GM18517 (cell line): Measurements from ENCODE around the gene CHRM2.

Experiments used
- ATAC-seq: cut with Tn5 transposase; IDR thresholded peaks from one replicate; pipeline ENCODE4 v1.9.1; 2021; ENCODE audit warnings: mild to moderate bottlenecking, moderate library complexity; ENCODE audit not compliant: unreplicated experiment

Gene CHRM2

DNA sequence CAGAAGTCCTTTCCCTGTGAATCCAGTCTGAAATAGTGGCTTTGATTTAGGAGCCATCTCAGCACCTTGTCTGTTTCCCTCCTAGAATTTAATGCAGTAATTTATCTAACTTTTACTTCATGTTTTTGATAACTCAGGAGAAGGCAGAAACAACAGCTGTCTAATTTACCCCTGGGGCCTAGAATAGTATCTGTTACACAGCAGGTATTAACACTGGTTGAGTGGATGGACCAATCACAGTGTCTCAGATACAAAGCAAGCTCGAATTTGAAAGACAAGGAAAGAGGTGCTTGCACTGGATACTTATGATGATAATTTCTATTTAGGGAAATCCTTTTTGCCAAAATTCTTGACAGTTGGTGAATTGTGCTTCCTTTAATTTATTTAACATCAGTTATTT lies 23.4 kb downstream of the CHRM2 start:
- ATAC-seq: no peak

DNA sequence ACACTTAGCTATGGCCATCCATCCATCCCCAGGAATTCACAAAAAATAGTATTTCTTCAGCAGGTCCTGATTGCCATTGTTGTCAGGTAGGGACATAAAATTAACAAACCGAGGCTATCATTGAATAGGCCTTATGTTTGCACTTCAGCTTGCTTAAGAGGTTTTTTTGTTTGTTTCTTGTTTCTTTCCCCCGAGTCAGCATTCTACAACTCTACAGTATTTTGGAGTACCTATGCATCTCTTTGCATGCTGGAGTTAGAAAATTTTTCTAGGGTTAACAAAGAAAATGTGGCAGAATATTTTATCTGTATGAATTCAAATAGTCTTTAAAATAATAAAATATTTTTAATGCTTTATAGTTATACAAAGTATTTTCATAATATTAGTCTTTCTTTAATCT lies 26.3 kb downstream of the CHRM2 start:
- ATAC-seq: no peak

DNA sequence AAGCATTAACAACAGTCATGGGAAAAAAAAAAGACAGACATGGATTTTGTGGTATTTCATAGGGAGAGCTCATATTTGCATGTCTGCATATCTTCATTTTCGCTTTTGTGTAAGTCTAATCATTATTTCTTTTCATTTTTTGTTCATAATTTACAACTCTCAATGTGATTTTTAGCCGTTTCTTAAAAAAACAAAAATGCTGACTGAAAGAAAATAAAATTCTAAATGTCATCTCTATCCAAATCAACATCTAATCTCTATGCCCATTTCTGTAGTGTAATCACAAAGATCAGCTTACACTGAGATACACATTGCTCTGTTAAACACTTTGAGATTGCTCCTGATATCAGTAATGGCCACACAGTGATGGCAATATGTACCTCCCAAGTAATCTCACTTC lies 29.2 kb downstream of the CHRM2 start:
- no peak for ATAC-seq

DNA sequence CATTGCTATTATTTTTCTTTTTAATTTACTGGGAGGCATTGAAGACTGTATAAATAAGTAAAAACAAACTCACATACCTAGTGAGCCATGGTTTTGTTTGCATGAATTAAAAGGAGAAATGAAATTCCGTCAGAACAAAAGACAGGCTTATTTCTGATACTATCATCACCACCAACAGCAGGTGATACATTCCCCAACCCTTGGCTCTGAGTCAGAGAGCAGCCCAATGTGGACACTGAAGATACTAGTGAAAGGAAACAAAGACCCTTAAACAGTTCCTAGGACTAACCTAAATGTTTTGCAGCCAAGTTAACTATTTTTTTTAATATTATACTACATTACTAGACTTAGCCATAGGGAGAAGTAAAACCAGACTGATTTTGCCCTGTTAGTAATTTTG lies 31.6 kb downstream of the CHRM2 start:
- ATAC-seq: no peak

DNA sequence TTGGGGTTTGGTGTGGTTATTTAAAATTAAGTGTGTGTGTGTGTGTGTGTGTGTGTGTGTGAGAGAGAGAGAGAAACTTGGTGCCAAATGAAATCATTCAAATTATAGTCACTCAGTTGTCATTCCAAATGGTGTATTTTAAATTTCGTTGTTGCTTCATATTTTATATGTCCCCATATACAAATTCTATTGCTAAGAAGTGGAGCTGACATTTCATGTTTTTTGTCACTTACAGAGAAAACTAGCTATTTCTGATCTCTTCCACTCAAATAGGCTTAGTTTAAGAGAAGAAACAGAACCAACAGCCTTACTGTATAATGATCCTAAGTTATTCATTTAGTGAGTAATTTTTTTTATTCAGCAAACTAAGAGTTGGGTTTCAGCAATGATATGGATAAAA lies 42.3 kb downstream of the CHRM2 start:
- ATAC-seq: no peak

DNA sequence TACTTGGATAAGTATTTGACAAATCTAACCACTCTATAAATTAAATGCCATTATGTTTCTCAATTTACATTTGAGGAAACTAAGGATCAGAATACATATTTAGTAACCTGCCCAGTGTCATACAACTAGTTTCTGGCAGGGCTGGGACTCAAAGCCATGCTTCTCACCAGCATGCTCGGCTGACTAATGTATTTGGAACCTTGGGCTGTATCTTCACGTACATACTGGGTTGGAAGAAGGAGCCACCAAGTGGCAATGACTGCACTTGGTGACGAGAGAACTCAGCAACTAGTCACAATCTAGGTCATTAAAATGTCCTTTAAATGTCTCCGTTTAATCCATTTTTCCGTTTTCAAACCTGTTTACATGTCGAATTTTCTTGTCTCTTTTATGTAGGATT lies 42.9 kb downstream of the CHRM2 start:
- no peak for ATAC-seq

DNA sequence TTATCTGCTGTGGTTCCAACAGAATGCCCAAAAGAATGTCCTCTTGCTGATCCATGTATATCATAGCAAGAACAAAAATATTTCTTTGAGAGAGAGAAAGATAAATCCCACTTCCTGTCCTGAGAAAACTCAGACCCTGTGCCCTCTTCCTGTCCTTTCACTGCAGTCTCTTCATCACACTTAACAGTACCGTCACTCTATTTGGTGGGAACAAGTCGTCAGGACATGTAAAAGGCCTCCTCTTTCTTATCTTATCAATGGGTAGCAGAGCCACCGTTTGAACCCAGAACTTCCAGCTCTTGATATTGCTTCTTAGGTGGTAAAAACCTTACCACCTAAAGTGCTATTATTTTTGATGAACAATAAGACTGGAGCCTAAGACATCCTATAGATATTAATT lies 43.9 kb downstream of the CHRM2 start:
- no peak for ATAC-seq

DNA sequence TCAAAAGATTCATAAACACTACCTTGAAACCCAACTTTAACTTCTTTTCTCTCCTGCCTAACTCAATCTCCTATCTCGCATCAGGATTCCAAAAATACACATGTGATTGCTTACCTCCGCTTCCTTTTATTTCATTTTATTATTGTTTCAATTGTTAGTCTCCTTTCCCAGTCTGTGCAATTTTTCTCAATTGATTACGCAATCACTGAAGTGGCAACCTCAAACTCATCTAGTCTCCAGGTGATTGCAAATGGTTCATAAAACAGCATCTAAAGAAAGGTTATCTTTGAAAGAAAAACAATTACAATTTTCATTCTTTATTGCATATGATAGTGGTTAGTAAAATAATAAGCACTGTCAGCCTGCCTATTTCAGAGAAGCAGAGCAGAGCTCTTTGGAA lies 45.6 kb downstream of the CHRM2 start:
- ATAC-seq: no peak

DNA sequence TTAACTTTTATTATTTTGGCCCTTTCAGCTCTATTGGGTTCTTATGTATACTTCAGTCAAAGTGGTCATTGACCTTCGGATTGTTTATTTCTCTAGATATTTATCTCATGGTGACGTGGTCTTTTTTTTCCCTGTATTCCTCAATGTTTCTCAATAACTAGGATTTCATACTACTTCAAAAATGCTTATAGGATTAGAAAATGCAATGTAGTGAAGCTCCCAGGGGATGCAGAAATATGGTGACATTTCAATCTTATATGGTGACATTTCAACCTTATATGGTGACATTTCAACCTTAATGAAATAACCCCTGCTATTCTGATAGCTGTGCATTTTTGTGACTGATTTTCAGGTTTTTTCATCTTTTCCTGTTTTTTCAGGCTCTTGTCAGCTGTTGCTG lies 51.4 kb downstream of the CHRM2 start:
- no peak for ATAC-seq

DNA sequence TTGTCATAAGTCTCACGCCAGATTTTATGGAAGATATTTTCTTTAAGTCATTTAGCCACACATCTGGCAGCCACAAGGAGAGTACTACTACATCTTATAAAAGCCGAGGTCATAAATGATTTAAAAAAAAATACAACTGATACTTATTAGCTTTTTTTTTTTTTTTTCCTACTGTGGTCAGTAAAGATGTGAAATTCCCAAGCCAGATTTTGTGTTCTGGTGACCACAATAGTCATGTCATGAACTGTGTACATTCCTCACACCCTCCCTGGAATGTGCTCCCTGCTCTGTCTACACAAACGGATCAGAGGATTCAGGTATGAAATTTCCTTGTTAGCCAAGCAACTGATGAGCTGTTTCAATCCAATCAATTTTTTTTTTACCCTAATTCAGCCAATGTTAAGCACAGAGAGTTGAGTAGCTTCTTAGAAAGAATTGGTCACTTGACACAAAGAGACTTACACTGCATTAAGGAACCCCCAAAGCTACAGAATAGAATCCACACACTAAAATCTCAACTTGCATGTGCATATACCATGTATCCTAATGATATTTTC lies 54.7 kb downstream of the CHRM2 start:
- ATAC-seq: no peak

DNA sequence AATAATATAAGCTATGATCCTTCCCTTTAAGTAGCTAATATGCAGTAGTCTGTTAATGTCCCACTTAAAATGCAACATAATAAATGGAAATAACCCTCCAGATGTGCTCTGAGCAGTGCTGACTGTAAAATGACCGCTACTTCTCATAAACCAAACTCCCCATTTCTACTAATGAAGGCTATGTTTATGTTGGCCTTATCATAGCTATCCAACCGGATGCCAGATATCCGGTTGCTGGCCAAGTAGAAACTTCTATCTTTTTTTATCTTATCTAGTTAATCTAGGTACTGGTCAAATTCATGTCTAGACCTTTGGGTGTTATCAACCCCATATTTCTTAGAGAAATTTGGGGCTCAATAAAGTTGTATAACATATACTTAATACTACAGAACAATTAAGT lies 56.6 kb downstream of the CHRM2 start:
- ATAC-seq: no peak

DNA sequence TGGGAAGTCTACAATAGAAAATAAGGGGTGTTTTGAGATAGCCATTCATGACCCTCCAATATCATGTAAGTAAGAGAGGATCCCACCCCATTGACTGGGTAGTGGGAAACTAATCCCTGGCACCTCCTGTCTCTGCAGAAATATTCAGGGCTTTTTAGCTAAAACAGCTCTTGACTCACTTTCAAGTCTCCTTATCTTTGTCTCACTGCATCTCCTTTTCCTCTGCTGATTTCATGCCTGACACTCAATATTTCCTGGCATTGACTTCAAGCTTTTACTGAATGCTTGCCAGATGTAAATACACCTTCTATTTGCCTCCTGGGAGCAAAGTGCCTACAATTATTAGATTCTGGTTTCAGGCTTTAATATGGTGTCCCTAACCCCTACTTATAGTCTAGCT lies 57.1 kb downstream of the CHRM2 start:
- no peak for ATAC-seq

DNA sequence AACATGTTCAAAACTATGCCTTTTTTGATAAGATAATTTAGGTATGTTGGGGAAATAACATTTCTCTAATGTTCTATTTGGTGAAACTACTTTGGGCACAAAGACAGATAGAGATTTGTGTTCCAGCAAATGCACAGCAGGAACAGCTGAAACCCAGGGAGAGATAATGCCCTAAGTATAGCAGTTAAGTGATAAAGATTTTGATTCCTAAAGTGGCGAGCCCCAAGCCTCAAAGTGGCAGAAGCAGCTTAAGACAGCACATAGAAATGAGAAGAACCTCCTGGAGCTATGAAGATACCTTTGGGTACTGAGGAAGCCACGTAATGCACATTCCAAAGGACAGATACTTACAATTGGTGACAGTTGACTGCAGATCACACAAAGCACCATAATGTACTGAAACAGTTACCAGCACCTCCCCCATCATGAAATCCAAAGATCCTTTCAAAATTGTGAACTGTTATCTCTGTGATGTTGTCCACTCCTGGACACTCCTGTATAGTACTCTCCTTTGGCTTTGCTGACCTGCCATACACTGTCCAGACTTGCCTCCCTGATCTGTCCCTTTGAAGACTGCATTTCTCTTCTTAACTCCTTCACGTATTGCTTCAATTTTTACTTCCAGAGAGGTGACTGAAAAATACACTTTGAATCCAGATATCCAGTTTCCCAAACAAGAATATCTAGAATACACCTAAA lies 62.9 kb downstream of the CHRM2 start:
- ATAC-seq: no peak

DNA sequence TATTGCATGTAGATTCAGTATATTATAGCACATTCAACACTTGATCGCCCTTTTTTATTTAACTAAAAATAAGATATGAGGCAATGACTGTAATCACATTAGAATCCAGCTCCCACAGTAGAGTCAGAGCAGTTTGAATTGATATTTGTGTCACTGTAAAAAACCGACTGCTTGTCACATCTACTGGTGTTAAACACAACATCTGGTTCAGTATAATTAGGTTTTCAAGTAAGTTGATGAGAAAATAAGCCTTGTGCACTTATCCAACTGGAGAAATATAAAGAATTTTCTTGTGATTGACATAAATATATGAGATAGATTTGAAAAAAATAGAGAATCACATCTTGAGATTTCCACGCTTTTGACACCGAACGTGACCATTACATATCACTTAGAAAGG lies 69.0 kb downstream of the CHRM2 start:
- no peak for ATAC-seq

DNA sequence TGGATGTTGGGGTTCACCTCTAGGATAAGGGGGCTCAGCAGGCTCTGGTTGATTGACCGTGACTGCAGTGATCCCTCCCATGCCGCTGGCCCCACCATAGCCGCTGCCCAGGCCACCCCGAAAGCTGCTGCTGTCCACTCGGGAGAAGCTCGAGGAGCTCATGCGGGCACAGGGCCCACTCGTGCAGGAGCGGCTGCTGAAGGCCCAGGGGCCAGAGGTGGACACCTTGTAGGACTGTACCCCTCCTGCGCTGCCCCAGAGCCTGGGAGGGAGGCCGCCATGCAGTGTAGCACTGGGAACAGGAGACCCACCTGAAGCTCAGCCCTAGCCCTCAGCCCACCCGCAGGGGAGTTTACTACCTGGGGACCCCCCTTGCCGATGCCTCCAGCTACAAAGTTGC lies 70.0 kb downstream of the CHRM2 start:
- ATAC-seq: no peak

DNA sequence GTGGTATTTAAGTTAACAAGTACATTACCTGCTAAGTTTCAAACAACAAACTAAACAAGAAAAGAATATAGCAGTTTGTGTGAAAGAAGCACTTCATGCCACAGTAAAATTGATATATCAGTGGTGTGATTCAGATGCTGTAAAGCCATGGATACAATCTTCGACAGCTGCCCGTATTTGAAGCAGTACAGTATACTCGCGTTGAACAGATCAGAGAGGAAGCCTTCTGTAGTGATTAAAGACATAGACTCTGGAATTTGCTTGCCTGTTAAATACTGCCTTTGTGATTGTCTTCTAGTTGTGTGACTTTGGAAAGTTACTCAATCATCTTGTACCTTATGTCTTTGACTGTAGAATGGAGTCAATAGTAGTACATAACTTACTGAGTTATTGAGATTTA lies 71.7 kb downstream of the CHRM2 start:
- no peak for ATAC-seq

DNA sequence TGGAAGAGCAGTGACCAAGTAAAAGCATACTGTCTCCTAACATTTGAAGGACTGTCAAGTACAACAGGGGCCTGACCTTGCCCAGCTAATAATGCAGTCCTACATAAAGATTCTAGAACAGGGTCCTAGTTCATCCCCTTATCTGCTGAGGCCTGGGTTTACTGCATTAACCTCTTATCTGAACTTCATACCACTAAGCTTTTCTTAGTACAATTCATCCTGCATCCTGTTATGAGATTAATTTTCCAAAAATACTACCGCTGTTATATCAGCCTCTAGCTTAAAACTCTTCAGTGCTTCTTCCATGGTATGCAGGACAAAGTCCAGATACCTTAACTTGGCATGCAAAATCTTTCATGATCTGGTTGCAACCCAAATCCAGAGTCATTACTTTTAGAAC lies 72.5 kb downstream of the CHRM2 start:
- ATAC-seq: no peak

DNA sequence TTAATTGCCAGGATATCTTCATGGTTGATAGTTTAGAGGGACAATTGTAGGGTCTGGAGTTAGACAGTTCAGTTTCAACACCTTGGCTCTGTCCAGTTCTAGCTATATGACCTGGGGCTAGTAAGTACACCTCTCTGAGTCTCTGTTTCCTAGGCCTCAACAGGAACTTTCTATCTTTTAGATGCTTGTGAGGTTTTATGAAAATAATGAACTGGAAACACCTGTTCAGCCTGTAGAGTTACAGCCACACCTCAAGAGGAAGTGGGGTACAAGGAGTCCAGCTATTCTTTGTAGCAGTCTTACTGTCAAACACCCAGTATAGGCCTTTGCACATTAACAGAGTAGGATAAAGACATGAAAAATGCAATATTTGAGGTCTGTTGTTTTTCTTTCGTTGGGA lies 73.4 kb downstream of the CHRM2 start:
- ATAC-seq: no peak

DNA sequence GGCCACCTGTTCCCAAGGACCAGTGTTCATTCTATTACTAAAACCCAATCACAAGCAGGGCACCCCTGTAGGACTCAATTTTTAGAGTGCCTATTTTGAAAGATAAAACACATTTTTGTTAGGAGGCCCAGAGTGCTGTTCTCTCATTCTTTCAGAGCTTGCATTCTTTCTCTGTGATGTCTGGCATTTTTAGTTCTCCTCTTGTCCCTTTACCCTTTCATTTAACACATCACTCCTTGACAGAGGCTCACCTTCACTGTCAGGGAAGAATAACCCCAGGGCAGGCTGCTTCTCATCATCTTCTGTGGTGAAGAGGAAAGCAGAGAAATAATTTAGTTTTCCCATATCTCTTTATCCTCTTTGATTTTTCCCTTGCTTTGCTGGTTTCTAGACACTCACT lies 73.9 kb downstream of the CHRM2 start:
- ATAC-seq: no peak

DNA sequence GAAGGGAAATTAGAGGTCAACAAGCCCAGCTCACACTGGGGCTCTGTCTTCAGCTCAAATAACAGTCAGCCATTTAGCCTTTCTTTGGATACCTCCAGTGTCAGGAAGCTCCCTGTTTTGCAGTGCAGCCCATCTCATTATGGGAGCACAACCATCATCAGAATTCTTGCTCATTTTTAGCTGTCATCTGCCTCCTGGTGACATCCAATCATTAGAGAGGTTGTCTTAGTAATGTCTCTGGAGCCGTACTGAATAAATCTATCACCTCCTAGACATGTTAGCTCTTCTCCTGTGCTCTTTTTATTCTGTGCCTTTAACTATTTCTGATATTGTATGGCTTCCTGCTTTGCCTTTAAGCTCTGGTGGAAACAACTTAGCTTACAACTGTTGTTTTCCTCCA lies 74.5 kb downstream of the CHRM2 start:
- ATAC-seq: no peak

DNA sequence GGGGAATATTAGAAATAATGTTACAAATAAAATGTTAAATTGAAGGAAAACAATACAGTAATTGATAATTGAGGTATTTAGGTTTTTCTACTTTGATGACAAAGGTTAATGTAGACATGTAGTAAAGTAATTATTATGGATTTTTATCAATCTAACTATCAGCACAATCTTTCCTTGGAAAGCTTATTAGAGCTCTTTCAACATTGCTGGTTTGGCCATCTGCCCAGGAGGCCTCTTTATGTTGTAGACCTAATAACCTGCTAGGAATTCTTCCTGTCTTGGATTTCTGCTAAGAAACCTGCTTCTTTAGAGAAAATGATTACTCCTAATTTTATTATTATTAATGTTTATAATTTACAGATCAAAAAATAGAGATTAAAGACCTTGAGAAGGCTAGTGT lies 78.9 kb downstream of the CHRM2 start:
- ATAC-seq: no peak

DNA sequence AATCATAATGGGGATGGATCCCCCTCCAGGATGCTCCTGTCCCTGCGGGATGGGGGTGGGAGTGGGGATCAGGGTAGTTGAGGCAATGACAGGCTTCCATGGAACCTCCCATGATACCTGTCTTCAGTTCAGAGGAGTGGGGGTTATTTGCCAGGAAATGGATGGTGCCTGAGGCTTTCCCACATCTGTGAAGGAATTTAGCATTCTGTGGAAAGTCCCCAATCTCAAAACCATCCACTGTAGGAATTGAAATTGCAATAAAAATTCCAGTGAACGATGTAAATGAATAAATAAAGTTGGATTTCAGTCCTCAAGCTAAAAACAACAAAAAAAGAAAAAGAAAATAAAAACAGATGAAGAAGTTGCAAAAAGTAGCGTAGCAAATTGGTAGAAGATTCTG lies 81.9 kb downstream of the CHRM2 start:
- no peak for ATAC-seq

DNA sequence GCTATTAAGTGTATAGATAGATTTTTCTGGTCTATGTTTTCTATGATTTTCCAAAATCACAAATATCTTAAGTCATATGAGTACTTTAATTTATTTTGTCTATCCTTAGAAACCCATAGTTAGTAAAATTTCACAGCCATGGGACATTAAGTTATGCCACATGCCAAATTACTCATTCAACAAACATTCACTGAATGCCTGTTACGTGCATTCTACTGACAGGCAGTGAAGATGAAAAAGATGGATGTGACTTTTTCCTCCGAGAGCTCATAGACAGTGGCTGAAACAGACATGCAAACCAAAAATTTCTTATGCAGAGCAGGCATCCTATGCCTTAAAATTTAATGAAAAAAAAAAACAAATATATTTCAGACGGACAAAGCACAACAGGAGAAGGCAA lies 84.9 kb downstream of the CHRM2 start:
- no peak for ATAC-seq
